DMS114 treated with DMSO at 0.1 percent for 48 hours (cell line): ENCODE results near the gene MNT.
"Not testable (repeated sequence)": the region's sequence is repeated elsewhere in the genome, so short reads cannot be mapped to it uniquely, and the experiment has no call there.

ENCODE experiments used
- DNase-seq: peaks from one replicate; lab custom pipeline; 2025; ENCODE audit not compliant: unreplicated experiment; lab: John Stamatoyannopoulos, UW

MNT gene, protein sequence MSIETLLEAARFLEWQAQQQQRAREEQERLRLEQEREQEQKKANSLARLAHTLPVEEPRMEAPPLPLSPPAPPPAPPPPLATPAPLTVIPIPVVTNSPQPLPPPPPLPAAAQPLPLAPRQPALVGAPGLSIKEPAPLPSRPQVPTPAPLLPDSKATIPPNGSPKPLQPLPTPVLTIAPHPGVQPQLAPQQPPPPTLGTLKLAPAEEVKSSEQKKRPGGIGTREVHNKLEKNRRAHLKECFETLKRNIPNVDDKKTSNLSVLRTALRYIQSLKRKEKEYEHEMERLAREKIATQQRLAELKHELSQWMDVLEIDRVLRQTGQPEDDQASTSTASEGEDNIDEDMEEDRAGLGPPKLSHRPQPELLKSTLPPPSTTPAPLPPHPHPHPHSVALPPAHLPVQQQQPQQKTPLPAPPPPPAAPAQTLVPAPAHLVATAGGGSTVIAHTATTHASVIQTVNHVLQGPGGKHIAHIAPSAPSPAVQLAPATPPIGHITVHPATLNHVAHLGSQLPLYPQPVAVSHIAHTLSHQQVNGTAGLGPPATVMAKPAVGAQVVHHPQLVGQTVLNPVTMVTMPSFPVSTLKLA

GRCh38 chr17:2400877-2401425 lies at the start of gene MNT:
TSS of gene MNT (minus strand) at chr17:2401060. CDS start at chr17:2400712, 348 bp downstream.
- peak; percentile 84 for DNase-seq

DNA sequence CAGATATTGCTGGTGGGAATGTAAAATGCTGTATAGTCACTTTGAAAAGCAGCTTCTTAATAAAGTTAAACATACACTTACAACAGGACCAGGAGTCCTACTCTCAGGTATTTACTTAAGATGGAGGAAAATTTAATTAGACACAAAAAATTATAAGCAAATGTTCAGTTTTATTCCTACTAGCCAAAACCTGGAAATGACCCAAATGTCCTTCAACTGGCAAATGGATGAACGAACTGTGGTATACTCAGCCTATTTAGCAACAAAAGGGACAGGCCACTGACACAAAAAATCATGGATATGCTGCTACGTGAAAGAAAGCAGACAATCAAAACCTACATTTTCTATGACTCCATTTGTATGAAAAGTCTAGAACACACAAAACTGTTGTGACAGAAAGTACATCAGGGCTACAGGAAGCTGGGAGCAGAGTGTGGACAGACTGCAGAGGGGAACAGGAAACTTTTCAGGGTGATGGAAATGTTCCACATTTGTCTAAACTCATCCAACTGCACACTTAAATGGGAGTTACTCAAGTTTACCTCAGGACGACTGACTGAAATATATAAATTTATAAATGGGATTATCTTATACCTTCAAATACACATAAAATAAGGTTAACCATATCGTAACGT lies 49.3 kb upstream of the MNT start:
- DNase-seq = no peak

GRCh38 chr17:2449486-2449885 lies 48.6 kb upstream of the MNT start:
- DNase-seq = no peak

- not testable (repeated sequence) for DNase-seq
Measured at GRCh38 chr17:2447479-2447878, 46.6 kb upstream of the MNT start.

- DNase-seq = no peak
Measured at GRCh38 chr17:2445638-2446037, 44.8 kb upstream of the MNT start.

- DNase-seq = no peak
Measured at GRCh38 chr17:2444382-2444781, 43.5 kb upstream of the MNT start.

- no peak for DNase-seq
Measured at GRCh38 chr17:2442166-2442565, 41.3 kb upstream of the MNT start.

- no peak for DNase-seq
Measured at GRCh38 chr17:2440930-2441329, 40.1 kb upstream of the MNT start.

DNA sequence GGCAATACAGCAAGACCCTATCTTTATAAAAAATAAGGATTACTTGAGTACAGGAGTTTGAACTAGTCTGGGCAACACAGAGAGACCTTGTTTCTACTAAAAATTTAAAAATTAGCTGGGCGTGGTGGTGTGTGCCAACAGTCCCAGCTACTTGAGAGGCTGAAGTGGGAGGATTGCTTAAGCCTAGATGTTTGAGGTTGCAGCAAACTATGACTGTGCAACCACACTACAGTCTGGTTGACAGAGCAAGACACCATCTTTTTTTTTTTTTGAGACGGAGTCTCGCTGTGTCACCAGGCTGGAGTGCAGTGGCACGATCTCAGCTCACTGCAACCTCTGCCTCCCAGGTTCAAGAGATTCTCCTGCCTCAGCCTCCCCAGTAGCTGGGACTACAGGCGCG lies 39.1 kb upstream of the MNT start:
- not testable (repeated sequence) for DNase-seq

DNA sequence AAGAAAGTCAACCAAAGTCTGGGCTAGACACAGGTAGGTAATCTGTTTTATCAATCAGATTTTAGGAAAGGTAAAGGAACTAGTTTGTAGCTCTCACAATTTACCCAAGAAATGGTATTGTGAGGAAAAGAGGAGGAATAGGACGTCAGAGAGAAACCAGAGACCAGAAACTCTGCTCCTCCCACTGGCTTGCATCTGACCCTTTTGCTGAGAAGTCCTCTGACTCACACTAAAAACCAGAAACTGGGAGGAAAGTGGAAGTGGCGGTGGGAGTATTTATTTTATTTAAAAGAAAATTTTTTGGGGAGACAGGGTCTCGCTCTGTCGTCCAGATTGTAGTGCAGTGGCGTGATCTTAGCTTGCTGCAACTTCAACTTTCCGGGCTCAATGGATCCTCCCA lies 38.0 kb upstream of the MNT start:
- no peak for DNase-seq

DNA sequence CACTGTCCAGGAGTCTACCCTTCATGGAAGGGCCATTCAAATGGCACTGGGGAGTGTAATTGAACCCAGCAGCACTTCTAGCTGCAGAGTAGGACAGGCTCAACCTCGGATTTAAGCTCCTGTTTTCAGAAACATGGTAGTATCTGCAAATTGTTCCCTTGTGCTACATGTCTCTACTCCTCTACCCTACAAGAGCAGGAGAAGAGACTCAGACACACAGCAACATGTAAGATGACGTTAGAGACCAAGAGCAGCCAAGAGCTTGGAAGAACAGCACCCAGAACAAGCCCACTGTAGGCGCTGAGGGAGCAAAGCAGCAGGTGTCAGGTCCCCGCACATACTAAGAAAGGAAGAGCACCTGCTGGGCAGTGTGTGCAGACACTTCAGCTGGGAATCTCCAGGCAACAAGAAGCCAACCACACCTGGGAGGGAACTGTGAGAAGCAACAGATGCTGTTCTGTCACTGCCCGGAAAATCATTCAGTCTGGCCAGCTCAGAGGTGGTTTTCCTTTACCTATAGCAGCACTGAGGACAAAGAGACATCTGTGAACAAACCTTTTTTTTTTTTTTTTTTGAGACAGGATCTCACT lies 35.6 kb upstream of the MNT start:
- DNase-seq = no peak

- no peak for DNase-seq
Measured at GRCh38 chr17:2435862-2436261, 35.0 kb upstream of the MNT start.

DNA sequence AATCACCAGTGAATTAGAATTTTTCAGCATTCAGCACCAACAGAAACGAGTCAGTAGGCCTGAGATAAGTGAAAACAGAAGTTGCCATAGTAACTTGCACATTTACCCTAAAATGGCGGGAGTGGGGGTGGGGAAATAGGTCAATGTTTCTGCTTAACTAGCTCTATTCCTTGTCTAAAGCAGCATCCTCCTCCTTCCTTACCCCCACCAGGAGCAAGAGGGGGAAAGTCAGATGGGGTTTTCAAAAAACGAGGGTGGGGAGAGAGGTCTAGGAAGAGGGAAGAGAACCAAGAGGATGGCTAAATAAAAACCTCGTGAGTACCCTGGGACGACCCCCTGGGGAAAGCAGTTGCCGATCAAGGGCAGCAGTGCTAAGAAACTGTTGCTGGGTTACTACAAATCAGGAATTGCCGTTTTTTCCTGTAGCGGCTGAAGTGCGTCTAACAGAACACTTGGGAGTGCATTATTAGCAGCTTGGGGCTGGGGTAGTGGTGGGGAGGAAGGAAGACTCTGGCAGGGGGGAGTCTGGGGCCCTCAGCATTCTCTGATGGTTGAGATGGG lies 34.4 kb upstream of the MNT start:
- no peak for DNase-seq

DNA sequence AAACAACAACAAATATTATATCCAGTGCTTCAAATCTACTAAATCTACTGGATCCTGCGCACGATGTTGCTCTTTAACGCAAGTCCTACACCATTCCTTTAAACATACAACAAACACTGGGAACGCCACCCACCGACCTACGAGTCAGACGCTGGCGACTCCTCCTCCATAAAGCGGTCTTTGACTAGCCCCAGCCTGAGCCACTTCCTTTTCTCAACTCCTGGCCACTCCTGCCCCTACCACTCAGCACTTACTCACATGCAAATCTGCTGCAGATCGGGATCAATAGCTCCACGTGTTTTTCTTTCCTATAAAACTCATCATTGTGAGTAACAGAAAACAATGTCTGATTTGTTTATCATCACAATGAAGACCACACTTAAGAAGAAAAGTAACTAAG lies 32.8 kb upstream of the MNT start:
- no peak for DNase-seq

- no peak for DNase-seq
Measured at GRCh38 chr17:2427910-2428309, 27.1 kb upstream of the MNT start.

DNA sequence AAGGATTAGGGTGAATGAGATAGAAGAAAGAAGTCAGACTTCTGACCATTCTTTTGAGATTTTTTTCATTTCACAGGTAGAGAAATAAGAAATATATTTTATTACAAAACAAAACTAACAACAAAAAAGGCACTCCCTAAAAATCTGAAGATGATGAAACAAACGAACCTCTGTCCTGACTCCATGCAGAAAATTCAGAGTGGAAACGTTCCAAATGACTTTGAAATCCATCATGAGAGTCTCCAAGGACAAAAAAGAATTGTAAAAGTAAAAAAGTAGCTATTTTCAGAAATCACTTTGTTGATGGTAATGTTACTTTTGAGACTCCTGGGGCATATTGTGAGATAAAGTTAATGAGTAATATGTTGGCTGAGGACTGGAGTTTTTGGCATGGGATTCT lies 26.4 kb upstream of the MNT start:
- no peak for DNase-seq

DNA sequence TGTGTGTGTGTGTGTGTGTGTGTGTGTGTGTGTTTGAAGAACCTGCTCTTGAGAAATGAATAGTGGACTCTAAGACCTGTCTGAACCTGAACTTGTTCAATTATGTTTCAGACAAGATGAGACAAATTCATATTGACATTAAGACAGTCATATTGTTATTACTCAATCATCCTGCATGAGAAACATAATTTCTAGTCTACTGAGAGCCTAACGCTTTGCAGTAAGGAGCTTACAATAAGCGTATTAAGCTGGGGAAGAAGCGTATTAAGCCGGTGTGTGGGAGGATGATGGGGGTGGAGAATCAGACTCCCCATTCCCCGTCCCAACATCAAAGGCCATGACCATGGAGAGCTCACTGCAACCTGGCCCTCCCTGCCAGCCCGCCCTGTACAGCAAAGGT lies 22.4 kb upstream of the MNT start:
- no peak for DNase-seq

- no peak for DNase-seq
Measured at GRCh38 chr17:2421315-2422147, 20.7 kb upstream of the MNT start.

DNA sequence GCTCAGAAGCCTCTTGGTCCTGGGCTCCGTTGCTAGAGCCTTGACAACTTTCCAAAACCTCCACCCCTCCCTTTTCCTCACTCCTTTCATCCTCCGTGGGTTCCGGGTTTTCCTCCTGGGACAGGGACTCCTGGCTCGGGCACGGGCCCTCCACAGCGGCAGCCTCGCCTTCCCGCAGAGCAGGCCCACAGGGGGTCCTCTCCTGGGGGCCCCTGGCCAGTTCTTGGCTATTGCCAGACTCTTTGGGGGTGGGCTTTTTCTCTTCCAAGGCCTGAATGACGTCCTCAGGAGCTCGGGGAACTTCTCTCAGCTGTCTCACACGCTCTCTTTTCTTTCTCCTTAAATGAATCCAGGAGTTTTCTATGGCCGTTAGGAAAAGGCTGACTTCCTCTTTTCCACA lies 19.3 kb upstream of the MNT start:
- DNase-seq = no peak

- DNase-seq = no peak
Measured at GRCh38 chr17:2419486-2419885, 18.6 kb upstream of the MNT start.
